Measurements from ENCODE around the gene WNT2B. TPM values are rescaled to one million over a fixed set of nuclear protein-coding genes. Genes with fewer than 3 reads are reported as not detected.

Gene WNT2B
- total RNA-seq, 4 donors from 2014 or later = 2.8 to 4.8 (median 3.6) TPM

GRCh38 chr1:112546076-112546475 lies 37.3 kb downstream of the WNT2B start:
- Histone ChIP-seq H3K36me3 (peaks cover 0 to 60% of the 10 kb centered on the region in 2 donors), H3K27ac (no peak overlapping the region), H3K4me1 (peaks cover 0 to 15% (median 0%) of the 10 kb centered on the region in 3 donors), H3K9me3 (no peaks in the 10 kb centered on the region), H3K4me3 (no peak overlapping the region), H3K27me3 (no peaks in the 10 kb centered on the region)
- no peak for TF ChIP-seq POLR2A (IDR thresholded peaks at IDR 0.05)
- TF ChIP-seq EP300 (IDR thresholded peaks at IDR 0.05) = no peak
- TF ChIP-seq POLR2AphosphoS5 (IDR thresholded peaks at IDR 0.05) = no peak
- TF ChIP-seq CTCF (IDR thresholded peaks at IDR 0.05) = no peak
- WGBS, 2 donors (ENCODE audit: low coverage in 1 of 2) = 83 to 88% methylated on average over 1 to 2 of the region's 2 CpGs
- no peak for ATAC-seq

GRCh38 chr1:112548547-112548946 lies 39.8 kb downstream of the WNT2B start:
- H3K9me3 ChIP-seq = no peaks in the 10 kb centered on the region
- H3K4me1 ChIP-seq = peaks cover 0 to 15% (median 0%) of the 10 kb centered on the region in 3 donors
- TF ChIP-seq POLR2A (IDR thresholded peaks at IDR 0.05) = no peak
- TF ChIP-seq POLR2AphosphoS5 (IDR thresholded peaks at IDR 0.05) = no peak
- TF ChIP-seq EP300 (IDR thresholded peaks at IDR 0.05) = no peak
- no peak for TF ChIP-seq CTCF (IDR thresholded peaks at IDR 0.05)
- H3K27me3 ChIP-seq = no peaks in the 10 kb centered on the region
- peaks cover 0 to 60% of the 10 kb centered on the region in 2 donors for H3K36me3 ChIP-seq
- no peak overlapping the region for H3K4me3 ChIP-seq
- WGBS, 2 donors (ENCODE audit: low coverage in 1 of 2) = 66 to 86% methylated on average over 3 of the region's 3 CpGs
- no peak for ATAC-seq
- H3K27ac ChIP-seq = no peak overlapping the region

- no peak for ATAC-seq
- Histone ChIP-seq H3K36me3 (peaks cover 0 to 68% of the 10 kb centered on the region in 2 donors), H3K4me3 (no peak overlapping the region), H3K27me3 (no peaks in the 10 kb centered on the region), H3K9me3 (no peaks in the 10 kb centered on the region), H3K4me1 (peaks cover 0 to 8% (median 0%) of the 10 kb centered on the region in 3 donors), H3K27ac (no peak overlapping the region)
- WGBS, 2 donors (ENCODE audit: low coverage in 1 of 2) = 68 to 77% methylated on average over 2 of the region's 2 CpGs
- no peak for TF ChIP-seq EP300 (IDR thresholded peaks at IDR 0.05)
- TF ChIP-seq POLR2AphosphoS5 (IDR thresholded peaks at IDR 0.05) = no peak
- no peak for TF ChIP-seq POLR2A (IDR thresholded peaks at IDR 0.05)
Observed at GRCh38 chr1:112549590-112549989, 40.8 kb downstream of the WNT2B start.

GRCh38 chr1:112554411-112554810 lies 45.6 kb downstream of the WNT2B start:
- Histone ChIP-seq H3K27me3 (no peaks in the 10 kb centered on the region), H3K4me3 (no peak overlapping the region), H3K4me1 (no peaks in the 10 kb centered on the region), H3K36me3 (peaks cover 0 to 57% of the 10 kb centered on the region in 2 donors), H3K9me3 (no peaks in the 10 kb centered on the region), H3K27ac (no peak overlapping the region)
- ATAC-seq = no peak
- TF ChIP-seq CTCF (IDR thresholded peaks at IDR 0.05) (no peak), POLR2AphosphoS5 (IDR thresholded peaks at IDR 0.05) (no peak), POLR2A (IDR thresholded peaks at IDR 0.05) (no peak), EP300 (IDR thresholded peaks at IDR 0.05) (no peak)

- Histone ChIP-seq H3K36me3 (peaks cover 0 to 63% of the 10 kb centered on the region in 2 donors), H3K4me3 (no peak overlapping the region), H3K27ac (no peak overlapping the region), H3K9me3 (no peaks in the 10 kb centered on the region), H3K4me1 (no peaks in the 10 kb centered on the region), H3K27me3 (no peaks in the 10 kb centered on the region)
- TF ChIP-seq CTCF (IDR thresholded peaks at IDR 0.05) (no peak), EP300 (IDR thresholded peaks at IDR 0.05) (no peak), POLR2AphosphoS5 (IDR thresholded peaks at IDR 0.05) (no peak), POLR2A (IDR thresholded peaks at IDR 0.05) (no peak)
- WGBS, 2 donors (ENCODE audit: low coverage in 1 of 2) = 69 to 86% methylated on average over 1 of the region's 1 CpG
- ATAC-seq = no peak
Observed at GRCh38 chr1:112557385-112557784, 48.6 kb downstream of the WNT2B start.

Data from gastroesophageal sphincter (tissue), 4 donors.